ENCODE results near the gene TCF7L1.

TCF7L1 gene, protein sequence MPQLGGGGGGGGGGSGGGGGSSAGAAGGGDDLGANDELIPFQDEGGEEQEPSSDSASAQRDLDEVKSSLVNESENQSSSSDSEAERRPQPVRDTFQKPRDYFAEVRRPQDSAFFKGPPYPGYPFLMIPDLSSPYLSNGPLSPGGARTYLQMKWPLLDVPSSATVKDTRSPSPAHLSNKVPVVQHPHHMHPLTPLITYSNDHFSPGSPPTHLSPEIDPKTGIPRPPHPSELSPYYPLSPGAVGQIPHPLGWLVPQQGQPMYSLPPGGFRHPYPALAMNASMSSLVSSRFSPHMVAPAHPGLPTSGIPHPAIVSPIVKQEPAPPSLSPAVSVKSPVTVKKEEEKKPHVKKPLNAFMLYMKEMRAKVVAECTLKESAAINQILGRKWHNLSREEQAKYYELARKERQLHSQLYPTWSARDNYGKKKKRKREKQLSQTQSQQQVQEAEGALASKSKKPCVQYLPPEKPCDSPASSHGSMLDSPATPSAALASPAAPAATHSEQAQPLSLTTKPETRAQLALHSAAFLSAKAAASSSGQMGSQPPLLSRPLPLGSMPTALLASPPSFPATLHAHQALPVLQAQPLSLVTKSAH

GRCh38 chr2:85132834-85133637 is at the start of gene TCF7L1:
TSS of gene TCF7L1 (plus strand) at chr2:85133392. CDS start at chr2:85133685, 293 bp downstream.
- in situ Hi-C loops (cut with MboI; ENCODE audit: low pct_unique_long_range_greater_than_20kb, low sequenced_read_pairs, unreplicated experiment) = no loop called here
- peak; percentile 73 for DNase-seq (ENCODE audit: low spot score)
- TF ChIP-seq CTCF (IDR thresholded peaks at IDR 0.05; ENCODE audit: extremely low read depth, insufficient read depth, missing control alignments) = peak; percentile 39

DNA sequence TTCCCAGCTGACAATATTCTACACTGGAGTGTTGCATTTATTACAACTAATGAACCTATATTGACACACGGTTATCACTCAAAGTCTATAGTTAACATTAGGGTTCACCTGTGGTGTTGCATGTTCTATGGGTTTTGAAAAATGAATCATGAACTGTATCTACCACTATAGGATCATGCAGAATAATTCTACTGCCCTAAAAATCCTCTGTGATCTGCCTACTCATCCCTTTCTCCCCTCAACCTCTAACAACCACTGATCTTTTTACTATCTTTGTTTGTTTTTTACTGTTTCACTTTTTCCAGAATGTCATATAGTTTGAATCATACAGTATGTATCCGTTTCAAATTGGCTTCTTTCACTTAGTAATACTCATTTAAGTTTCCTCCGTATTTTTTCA is 47.6 kb upstream of the TCF7L1 start:
- in situ Hi-C loops (cut with MboI; ENCODE audit: low pct_unique_long_range_greater_than_20kb, low sequenced_read_pairs, unreplicated experiment) = no loop called here
- DNase-seq (ENCODE audit: low spot score) = no peak

DNA sequence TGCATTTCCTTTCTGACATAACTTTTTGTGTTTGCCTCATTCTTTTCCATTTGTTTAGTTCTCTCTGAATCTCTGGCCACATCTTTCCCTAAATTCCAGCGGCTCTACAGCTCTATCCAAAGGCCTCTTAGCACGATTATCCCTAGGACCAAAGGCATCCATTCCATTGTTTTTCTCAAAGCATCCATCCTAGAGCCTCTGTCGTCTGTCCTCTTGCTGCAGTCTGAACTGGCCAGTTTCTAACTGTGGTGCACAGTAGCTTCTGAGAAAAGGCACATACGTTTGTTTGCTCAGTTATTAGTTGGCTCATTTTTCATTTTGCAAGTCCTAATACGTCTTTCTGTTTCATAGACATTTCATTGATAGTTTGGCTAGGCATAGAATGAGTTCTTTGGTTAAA is 45.7 kb upstream of the TCF7L1 start:
- in situ Hi-C loops (cut with MboI; ENCODE audit: low pct_unique_long_range_greater_than_20kb, low sequenced_read_pairs, unreplicated experiment) = no loop called here
- TF ChIP-seq CTCF (IDR thresholded peaks at IDR 0.05; ENCODE audit: extremely low read depth, insufficient read depth, missing control alignments) = no peak
- no peak for DNase-seq (ENCODE audit: low spot score)

More for the DNA sequence above, 47.6 kb upstream of the TCF7L1 start:
- TF ChIP-seq CTCF (IDR thresholded peaks at IDR 0.05; ENCODE audit: extremely low read depth, insufficient read depth, missing control alignments) = no peak

GRCh38 chr2:85088921-85089320 is 44.3 kb upstream of the TCF7L1 start:
- in situ Hi-C loops (cut with MboI; ENCODE audit: low pct_unique_long_range_greater_than_20kb, low sequenced_read_pairs, unreplicated experiment) = no loop called here
- TF ChIP-seq CTCF (IDR thresholded peaks at IDR 0.05; ENCODE audit: extremely low read depth, insufficient read depth, missing control alignments) = no peak
- DNase-seq (ENCODE audit: low spot score) = no peak

DNA sequence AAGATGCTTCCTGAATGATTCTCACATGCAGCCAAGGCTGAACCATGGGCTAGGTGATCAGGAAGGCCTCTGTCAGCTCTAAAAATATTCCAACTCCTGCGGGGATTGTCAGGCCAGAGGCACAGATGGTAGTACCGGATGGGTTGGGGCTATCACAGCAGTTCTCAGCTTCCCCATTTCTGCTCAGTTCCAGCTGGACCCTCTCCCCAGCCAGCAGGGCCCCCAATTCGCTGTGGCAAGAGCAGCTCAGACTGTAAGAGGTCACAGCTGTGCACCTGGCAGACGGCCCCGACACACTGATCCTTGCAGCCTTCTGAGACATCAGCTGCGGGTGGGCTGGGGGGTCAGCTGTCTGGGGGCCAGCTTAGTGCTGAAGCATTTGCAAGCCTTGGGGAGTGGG is 43.6 kb upstream of the TCF7L1 start:
- no peak for TF ChIP-seq CTCF (IDR thresholded peaks at IDR 0.05; ENCODE audit: extremely low read depth, insufficient read depth, missing control alignments)
- in situ Hi-C loops (cut with MboI; ENCODE audit: low pct_unique_long_range_greater_than_20kb, low sequenced_read_pairs, unreplicated experiment) = no loop called here
- no peak for DNase-seq (ENCODE audit: low spot score)

DNA sequence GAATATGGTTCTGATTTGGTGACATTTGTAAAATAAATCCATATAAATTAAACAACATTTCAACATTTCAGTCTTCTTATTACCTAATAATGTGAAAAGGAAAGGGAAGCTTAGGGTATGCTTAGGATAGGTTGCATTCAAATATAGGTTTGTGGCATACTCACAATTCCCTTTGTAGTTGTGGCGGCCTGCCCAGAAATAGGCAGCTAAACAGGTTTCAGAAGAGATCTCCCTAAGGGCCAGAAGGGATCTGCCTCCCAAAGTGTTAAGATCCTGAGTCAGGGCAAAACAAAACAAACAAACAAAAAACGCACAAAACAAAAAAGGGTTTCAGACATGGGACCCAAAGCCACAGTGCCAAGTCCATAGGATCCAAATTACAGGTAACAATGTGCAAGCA is 41.4 kb upstream of the TCF7L1 start:
- in situ Hi-C loops (cut with MboI; ENCODE audit: low pct_unique_long_range_greater_than_20kb, low sequenced_read_pairs, unreplicated experiment) = no loop called here
- no peak for DNase-seq (ENCODE audit: low spot score)
- no peak for TF ChIP-seq CTCF (IDR thresholded peaks at IDR 0.05; ENCODE audit: extremely low read depth, insufficient read depth, missing control alignments)
